GM12801 (cell line): ENCODE results near the gene WNT7A.

Experiments
- TF ChIP-seq, protein P1 (sequence below): IDR thresholded peaks from one replicate; pipeline ENCODE4 v1.5.1; 2011; ENCODE audit warnings: control low read depth; ENCODE audit not compliant: insufficient read length; ENCODE audit errors: extremely low read depth

WNT7A gene

DNA sequence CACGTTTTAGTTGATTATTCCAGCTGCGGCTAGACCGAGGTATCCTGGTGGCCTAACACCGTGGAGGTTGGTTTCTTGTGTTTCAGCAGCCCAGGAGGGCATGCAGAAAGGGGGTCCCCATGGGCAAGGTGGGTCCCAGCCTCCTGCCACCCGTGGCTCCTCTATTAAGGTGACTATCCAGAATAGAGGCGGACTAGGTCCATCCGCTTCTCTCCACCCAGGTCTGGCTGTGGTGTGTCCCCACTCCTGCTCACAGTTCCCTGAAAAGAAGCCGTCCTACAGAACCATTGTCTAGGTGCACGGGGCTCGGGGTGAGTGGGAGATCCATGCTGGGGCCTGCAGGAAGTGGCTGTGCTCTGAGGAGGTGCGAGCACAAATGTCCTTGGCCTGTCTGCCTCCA is 81.5 kb downstream of the WNT7A start:
- TF ChIP-seq, protein P1, sequence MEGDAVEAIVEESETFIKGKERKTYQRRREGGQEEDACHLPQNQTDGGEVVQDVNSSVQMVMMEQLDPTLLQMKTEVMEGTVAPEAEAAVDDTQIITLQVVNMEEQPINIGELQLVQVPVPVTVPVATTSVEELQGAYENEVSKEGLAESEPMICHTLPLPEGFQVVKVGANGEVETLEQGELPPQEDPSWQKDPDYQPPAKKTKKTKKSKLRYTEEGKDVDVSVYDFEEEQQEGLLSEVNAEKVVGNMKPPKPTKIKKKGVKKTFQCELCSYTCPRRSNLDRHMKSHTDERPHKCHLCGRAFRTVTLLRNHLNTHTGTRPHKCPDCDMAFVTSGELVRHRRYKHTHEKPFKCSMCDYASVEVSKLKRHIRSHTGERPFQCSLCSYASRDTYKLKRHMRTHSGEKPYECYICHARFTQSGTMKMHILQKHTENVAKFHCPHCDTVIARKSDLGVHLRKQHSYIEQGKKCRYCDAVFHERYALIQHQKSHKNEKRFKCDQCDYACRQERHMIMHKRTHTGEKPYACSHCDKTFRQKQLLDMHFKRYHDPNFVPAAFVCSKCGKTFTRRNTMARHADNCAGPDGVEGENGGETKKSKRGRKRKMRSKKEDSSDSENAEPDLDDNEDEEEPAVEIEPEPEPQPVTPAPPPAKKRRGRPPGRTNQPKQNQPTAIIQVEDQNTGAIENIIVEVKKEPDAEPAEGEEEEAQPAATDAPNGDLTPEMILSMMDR, result no peak

DNA sequence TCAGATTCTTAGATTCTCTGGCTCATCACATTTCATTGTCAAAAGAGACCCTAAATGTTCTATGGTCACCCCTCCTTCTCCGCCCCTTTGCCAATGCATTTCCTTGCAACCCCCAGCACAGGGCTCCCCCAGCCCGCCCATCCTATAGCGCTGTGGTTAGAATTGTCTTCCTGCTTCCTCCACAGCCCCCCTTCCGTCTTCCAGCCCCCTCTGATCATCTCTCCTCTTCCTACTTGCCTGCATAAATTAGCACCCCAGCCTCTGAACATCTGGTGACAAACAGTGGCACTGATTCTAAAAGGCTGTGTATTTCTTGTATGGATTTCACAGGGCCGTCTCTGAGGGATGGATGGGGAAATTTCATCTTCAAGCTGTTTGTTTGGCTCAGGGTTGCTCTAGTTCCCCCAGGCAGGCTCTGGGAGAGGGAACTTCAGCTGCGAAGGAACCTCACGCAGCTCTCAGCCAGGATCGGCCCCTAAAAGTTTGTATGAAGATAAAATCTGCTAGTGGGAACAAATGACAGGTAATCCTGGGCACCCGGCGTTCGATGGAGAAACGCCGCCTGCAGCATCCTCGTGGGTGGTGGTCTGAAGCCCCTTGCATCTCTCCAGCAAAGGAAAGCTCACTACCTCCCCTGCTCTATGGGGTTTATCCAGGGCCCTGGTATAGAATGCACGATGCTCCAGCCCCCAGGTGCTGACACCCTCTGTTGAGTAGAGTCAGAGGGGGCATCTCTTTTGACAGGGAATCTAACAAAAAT is 83.0 kb downstream of the WNT7A start:
- TF ChIP-seq, protein P1, result no peak

DNA sequence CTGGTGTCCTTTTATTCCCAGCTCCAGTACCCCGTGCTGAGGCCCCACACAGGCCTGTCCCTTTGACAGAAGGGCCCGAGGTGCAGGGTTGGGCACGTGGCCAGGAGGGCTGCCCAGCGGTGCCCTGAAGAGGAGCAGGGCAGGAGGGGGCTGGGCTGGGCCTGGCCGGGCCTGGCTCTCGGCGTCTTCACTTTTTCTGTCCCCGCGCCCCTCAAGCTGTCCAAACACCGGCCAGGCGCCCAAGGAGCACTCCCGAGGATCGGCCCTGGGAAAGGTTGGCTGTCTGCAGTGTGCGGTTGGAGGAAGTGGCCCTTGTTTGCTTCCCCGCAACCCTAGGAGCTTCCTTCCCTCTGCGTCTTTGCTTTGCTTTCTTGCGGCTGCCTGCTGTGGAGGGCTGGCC is 84.1 kb downstream of the WNT7A start:
- TF ChIP-seq, protein P1, result no peak

DNA sequence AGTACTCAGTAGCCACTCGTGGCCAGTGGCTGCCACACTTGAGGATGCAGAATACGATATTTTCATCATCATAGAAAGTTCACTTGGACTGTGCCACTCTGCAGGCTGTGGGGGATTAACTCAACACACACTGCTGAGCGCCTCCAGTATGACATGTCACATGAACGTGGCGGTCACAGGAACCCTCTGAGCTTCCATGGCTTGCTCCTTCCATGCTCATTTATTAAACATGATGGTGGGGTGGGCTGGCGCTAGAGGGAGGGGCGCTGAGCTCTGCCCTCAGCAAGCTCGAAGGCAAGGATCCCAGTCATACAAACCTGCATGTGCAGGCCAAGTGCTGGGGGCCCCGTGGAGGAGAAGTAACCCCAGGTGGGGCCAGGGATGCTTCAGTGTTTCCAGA is 85.5 kb downstream of the WNT7A start:
- TF ChIP-seq, protein P1, result no peak

DNA sequence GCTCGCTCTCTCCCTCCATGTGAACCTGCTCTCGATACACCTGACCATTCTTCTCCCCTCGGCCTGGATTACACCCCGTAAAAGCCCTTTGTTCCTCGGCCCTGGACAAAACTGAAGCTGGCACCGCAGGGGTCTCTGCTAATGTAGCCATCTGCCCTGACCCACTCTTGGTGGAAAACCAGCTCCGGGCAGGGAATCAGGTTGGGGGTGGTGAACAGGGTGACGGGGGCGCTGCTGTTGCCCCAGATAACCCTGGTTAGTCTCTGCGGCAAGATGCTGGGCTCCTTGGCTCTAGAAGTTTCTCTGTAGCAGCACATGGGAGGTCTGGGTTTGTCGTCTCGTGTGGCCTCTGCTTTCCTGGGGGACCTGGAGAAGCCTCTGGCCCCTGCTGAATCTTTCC is 86.4 kb downstream of the WNT7A start:
- TF ChIP-seq, protein P1, result no peak

DNA sequence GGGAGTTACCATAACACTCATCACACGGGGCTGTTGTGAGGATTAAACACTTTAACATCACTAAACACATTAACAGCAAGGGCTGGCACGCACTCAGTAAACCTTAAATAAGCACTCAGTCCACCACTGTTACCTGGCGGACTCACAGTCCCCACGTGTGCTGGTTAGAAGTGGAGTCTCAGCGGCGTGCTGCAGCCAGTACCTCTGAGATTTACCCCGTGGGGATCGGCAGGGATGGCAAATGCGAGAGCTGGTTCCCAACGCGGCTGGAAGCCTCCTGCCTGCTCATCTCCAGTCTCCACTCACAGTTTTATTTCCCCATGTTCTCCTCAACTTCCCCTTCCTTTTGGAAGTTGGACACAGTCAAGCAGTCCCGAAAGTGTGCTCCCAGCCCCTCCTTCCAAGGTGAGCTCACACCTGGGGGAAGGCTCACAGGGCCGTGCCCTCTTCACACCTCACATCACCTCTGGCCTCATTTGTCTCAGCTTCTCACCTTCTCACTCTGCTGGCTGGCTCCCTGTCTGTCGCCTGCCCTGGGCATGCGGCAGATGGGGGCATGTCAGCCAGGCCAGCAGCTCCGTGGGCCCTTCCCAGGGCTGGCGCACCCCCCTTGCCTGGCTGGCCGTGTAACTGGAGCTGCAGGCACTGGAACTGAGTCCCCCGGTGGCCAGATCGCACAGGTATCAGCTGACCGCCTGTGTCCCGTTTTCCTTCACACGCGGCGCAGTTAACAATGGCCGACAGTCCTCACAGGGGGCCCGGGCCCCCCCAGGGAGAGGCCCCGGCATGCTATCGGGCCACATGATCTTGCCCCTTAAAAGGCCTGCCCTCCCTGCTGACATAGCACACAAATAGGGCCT is 87.1 kb downstream of the WNT7A start:
- TF ChIP-seq, protein P1, result no peak

DNA sequence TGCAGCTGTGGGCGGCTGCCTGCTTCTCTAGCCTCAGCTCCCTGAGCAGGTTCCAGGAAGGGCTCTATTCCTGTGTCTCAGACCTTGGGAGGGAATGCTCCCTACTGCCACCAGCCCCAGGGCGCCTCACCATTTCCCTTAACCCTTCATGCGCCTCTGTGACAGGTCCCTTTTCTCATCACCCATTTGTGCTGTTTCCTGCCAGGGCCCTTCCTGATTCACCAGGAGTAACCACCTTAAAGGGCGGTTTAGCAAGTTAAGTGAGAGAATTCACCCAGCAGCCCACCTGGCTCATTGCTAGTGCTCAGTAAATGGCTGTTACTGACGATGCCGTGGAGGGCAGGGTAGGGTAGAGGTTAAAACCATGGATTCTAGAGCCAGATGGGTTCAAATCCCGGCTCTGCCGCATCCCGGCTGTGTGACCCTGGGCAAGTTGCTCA is 87.8 kb downstream of the WNT7A start:
- TF ChIP-seq, protein P1, result no peak
